Vagina (tissue), 2 donors: ENCODE measurements around the gene GPR155. TPM values are rescaled to one million over a fixed set of nuclear protein-coding genes. Genes with fewer than 3 reads are reported as not detected.
"Not testable (repeated sequence)": the region's sequence is repeated elsewhere in the genome, so short reads cannot be mapped to it uniquely, and the experiment has no call there.

Source experiments
- DNase-seq, 2 donors: peaks; one replicate each; pipeline ENCODE4 v3.0.0-alpha.2; 2017; ENCODE audit errors: extremely low spot score in 2 of 2
- H3K27ac ChIP-seq: fragments of 200-600 bp; sonication (generic); one replicate; pipeline ENCODE4 v1.5.1; 2019
- H3K27me3 ChIP-seq: fragments of 200-600 bp; sonication (generic); one replicate; pipeline ENCODE4 v1.5.1; 2019
- H3K36me3 ChIP-seq, 2 donors: fragments of 200-600 bp; sonication (generic); one replicate each; pipeline ENCODE4 v1.5.1; 2017 to 2019
- H3K4me1 ChIP-seq: fragments of 200-600 bp; sonication (generic); one replicate; pipeline ENCODE4 v1.5.1; 2019
- H3K4me3 ChIP-seq, 2 donors: fragments of 200-600 bp; sonication (generic); 1 replicate in 1 of 2; 2 replicates in 1 of 2; pipeline ENCODE4 v1.5.1; 2016 to 2019
- H3K9me3 ChIP-seq: fragments of 200-600 bp; sonication (generic); one replicate; pipeline ENCODE4 v1.5.1; 2019
- CTCF ChIP-seq, 3 experiments: fragments of 450-650 bp in 2 of 3; fragments of 200-600 bp in 1 of 3; sonication (generic) in 1 of 3; IDR thresholded peaks; one replicate each; pipeline ENCODE4 v1.5.1; 2017 to 2019; ENCODE audit warnings: antibody characterized with exemption in 3 of 3, mild to moderate bottlenecking in 2 of 3, moderate library complexity in 2 of 3
- POLR2A ChIP-seq, 2 donors: fragments of 450-650 bp; IDR thresholded peaks; one replicate each; pipeline ENCODE4 v1.6.1; 2017; ENCODE audit warnings: antibody characterized with exemption in 2 of 2, mild to moderate bottlenecking in 2 of 2, moderate library complexity in 2 of 2
- POLR2AphosphoS5 ChIP-seq, 2 donors: sonication (generic); formaldehyde crosslinking; IDR thresholded peaks; one replicate each; pipeline ENCODE4 v1.9.0; 2017; ENCODE audit warnings: antibody characterized with exemption in 2 of 2, mild to moderate bottlenecking in 2 of 2, low read depth in 1 of 2; ENCODE audit not compliant: insufficient read depth in 1 of 2
- intact Hi-C: fragments of 100-400 bp; cut with DNase I; formaldehyde crosslinking; loops from one replicate; pipeline ENCODE4 v1.15.1; 2023
- total RNA-seq: library from RNA; depleted of rRNA; stranded (reverse); fragments of >200 nt; gene quantifications from one replicate; pipeline ENCODE4 v1.2.3, GENCODE V29; 2016

Gene GPR155
- total RNA-seq, 1 donor from 2014 or later, result 6.6 TPM

- Histone ChIP-seq H3K4me3 (peak overlapping the region; percentile 80 to 97), H3K27ac (peak overlapping the region; percentile 65), H3K9me3 (no peaks in the 10 kb centered on the region), H3K4me1 (peaks cover 19% of the 10 kb centered on the region), H3K36me3 (no peaks in the 10 kb centered on the region), H3K27me3 (no peaks in the 10 kb centered on the region)
- intact Hi-C loops, result loop anchor here (2.0 kb wide), 1 partner anchor 195 kb away; no protein-coding TSS in a partner anchor
- no peak for DNase-seq
- no peak for TF ChIP-seq CTCF (IDR thresholded peaks at IDR 0.05)
- no peak for TF ChIP-seq POLR2A (IDR thresholded peaks at IDR 0.05)
- TF ChIP-seq POLR2AphosphoS5 (IDR thresholded peaks at IDR 0.05; ENCODE audit: insufficient read depth in 1 of 2, low read depth in 1 of 2), result no peak
These were observed 962 bp upstream of the GPR155 start for GRCh38 chr2:174487820-174488162.

- peak overlapping the region; percentile 80 to 97 for H3K4me3 ChIP-seq
- no peaks in the 10 kb centered on the region for H3K36me3 ChIP-seq
- TF ChIP-seq POLR2AphosphoS5 (IDR thresholded peaks at IDR 0.05; ENCODE audit: insufficient read depth in 1 of 2, low read depth in 1 of 2) (peak in 1 of 2 donors; percentile 43), CTCF (IDR thresholded peaks at IDR 0.05) (no peak), POLR2A (IDR thresholded peaks at IDR 0.05) (peak in 1 of 2 donors; percentile 8)
- H3K9me3 ChIP-seq, result no peaks in the 10 kb centered on the region
- peak in 1 of 2 donors; percentile 97 for DNase-seq
- H3K4me1 ChIP-seq, result peaks cover 19% of the 10 kb centered on the region
- intact Hi-C loops, result loop anchor here (2.0 kb wide), 1 partner anchor 196 kb away; no protein-coding TSS in a partner anchor
- peak overlapping the region; percentile 65 for H3K27ac ChIP-seq
- H3K27me3 ChIP-seq, result no peaks in the 10 kb centered on the region
These were observed 435 bp upstream of the GPR155 start for GRCh38 chr2:174487108-174487819.

- H3K36me3 ChIP-seq, result no peaks in the 10 kb centered on the region
- H3K27me3 ChIP-seq, result no peaks in the 10 kb centered on the region
- peaks cover 19% of the 10 kb centered on the region for H3K4me1 ChIP-seq
- no peak for TF ChIP-seq CTCF (IDR thresholded peaks at IDR 0.05)
- no peak for TF ChIP-seq POLR2A (IDR thresholded peaks at IDR 0.05)
- TF ChIP-seq POLR2AphosphoS5 (IDR thresholded peaks at IDR 0.05; ENCODE audit: insufficient read depth in 1 of 2, low read depth in 1 of 2), result peak in 1 of 2 donors; percentile 10
- peak overlapping the region; percentile 80 to 97 for H3K4me3 ChIP-seq
- intact Hi-C loops, result loop anchor here (2.0 kb wide), 1 partner anchor 197 kb away; no protein-coding TSS in a partner anchor
- DNase-seq, result no peak
- peak overlapping the region; percentile 59 for H3K27ac ChIP-seq
- no peaks in the 10 kb centered on the region for H3K9me3 ChIP-seq
These were observed 854 bp downstream of the GPR155 start for GRCh38 chr2:174485788-174486562.

GRCh38 chr2:174485045-174485444 is 1.8 kb downstream of the GPR155 start:
- H3K27me3 ChIP-seq, H3K9me3 ChIP-seq, H3K36me3 ChIP-seq, DNase-seq, H3K27ac ChIP-seq, intact Hi-C loops: not testable (repeated sequence)
- H3K4me3 ChIP-seq, result peak overlapping the region in 1 of 2 donors; percentile 80
- peaks cover 19% of the 10 kb centered on the region for H3K4me1 ChIP-seq

GRCh38 chr2:174484573-174484972 is 2.3 kb downstream of the GPR155 start:
- Histone ChIP-seq H3K4me1 (peaks cover 19% of the 10 kb centered on the region), H3K27me3 (no peaks in the 10 kb centered on the region), H3K27ac (no peak overlapping the region), H3K9me3 (no peaks in the 10 kb centered on the region), H3K4me3 (no peak overlapping the region), H3K36me3 (no peaks in the 10 kb centered on the region)
- no peak for TF ChIP-seq CTCF (IDR thresholded peaks at IDR 0.05)
- TF ChIP-seq POLR2A (IDR thresholded peaks at IDR 0.05), result no peak
- TF ChIP-seq POLR2AphosphoS5 (IDR thresholded peaks at IDR 0.05; ENCODE audit: insufficient read depth in 1 of 2, low read depth in 1 of 2), result no peak
- intact Hi-C loops, result no loop called here
- no peak for DNase-seq
